H1 (cell line): ENCODE data around the gene STRADB. TPM values are rescaled to one million over a fixed set of nuclear protein-coding genes. Genes with fewer than 3 reads are reported as not detected.

Source experiments
- MAFK ChIP-seq: IDR thresholded peaks from 2 replicates; pipeline ENCODE4 v1.6.1; 2012; ENCODE audit warnings: low read depth, mild to moderate bottlenecking, improper control_type of control experiment, low read length
- polyA plus RNA-seq, 7 experiments: library from polyadenylated mRNA; depleted of rRNA in 3 of 7; stranded (reverse) in 5 of 7; unstranded in 2 of 7; fragments of >200 nt in 5 of 7; fragments of 200-250 nt in 2 of 7; gene quantifications; 1 replicate in 5 of 7; 2 replicates in 1 of 7; 4 replicates in 1 of 7; pipeline versions ENCODE4 v1.2.1 to v1.2.3, GENCODE V29; 2011 to 2013; ENCODE audit warnings: missing spikeins in 2 of 7, mixed read lengths in 2 of 7
- total RNA-seq: library from RNA; stranded (reverse); fragmentation: NEBNext Ultra II Directional; extraction: Animal tissue kit (Norgen Biotek cat#: 25700); gene quantifications from 2 replicates; pipeline ENCODE4 v1.2.1, GENCODE V29; 2021
- TF ChIP-seq, protein P1 (sequence below): IDR thresholded peaks from 2 replicates; pipeline ENCODE4 v1.6.1; 2011; ENCODE audit warnings: low read depth, mild to moderate bottlenecking, low read length; ENCODE audit not compliant: insufficient read depth

STRADB gene
- total and polyA plus RNA-seq, 2 of the 8 experiments (the other 6 are each of a cell fraction or from before 2014, with no cell fraction given) = 20.9 to 34.9 TPM

DNA sequence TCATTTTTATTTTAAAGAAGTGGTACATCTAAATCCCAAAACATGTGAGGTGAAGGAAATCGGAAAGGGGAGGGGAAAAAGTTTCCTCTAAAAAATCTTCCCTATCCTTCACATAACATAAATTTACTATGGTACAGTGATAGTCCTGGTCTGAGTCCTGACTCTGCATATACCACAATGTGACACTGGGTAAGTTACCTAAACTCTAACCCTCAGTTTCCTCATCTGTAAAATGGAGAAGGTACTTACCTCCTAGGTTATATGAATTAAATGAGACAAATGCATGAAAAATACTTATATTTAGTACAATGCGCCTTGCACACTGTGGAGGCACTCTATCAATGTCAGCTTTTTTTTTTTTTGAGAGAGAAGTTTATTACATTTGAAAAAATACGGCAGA lies 42.6 kb upstream of the STRADB start (continued):
- TF ChIP-seq MAFK = no peak
- TF ChIP-seq, protein P1, sequence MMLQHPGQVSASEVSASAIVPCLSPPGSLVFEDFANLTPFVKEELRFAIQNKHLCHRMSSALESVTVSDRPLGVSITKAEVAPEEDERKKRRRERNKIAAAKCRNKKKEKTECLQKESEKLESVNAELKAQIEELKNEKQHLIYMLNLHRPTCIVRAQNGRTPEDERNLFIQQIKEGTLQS = no peak
